ENCODE results near the gene BTNL8.

Gene BTNL8

GRCh38 chr5:180909782-180910181, 10.8 kb downstream of the BTNL8 start:
- H3K9me3 Mint-ChIP-seq (ENCODE audit: low read depth), result no peaks in the 10 kb centered on the region
- H3K36me3 Mint-ChIP-seq, result no peaks in the 10 kb centered on the region
- H3K4me1 Mint-ChIP-seq (ENCODE audit: low read depth), result no peaks in the 10 kb centered on the region
- no peak overlapping the region for H3K27ac Mint-ChIP-seq
- H3K27me3 Mint-ChIP-seq, result peaks cover 5% of the 10 kb centered on the region
- H3K4me3 Mint-ChIP-seq, result no peak overlapping the region

- Mint-ChIP-seq H3K27ac (no peak overlapping the region), H3K36me3 (no peaks in the 10 kb centered on the region), H3K27me3 (peaks cover 5% of the 10 kb centered on the region), H3K4me3 (no peak overlapping the region), H3K9me3 (ENCODE audit: low read depth) (no peaks in the 10 kb centered on the region), H3K4me1 (ENCODE audit: low read depth) (no peaks in the 10 kb centered on the region)
These were observed 11.2 kb downstream of the BTNL8 start for GRCh38 chr5:180910182-180910581.

GRCh38 chr5:180910735-180911134, 11.8 kb downstream of the BTNL8 start:
- H3K4me3 Mint-ChIP-seq, result no peak overlapping the region
- no peaks in the 10 kb centered on the region for H3K9me3 Mint-ChIP-seq (ENCODE audit: low read depth)
- no peak overlapping the region for H3K27ac Mint-ChIP-seq
- peaks cover 4% of the 10 kb centered on the region for H3K27me3 Mint-ChIP-seq
- no peaks in the 10 kb centered on the region for H3K36me3 Mint-ChIP-seq
- no peaks in the 10 kb centered on the region for H3K4me1 Mint-ChIP-seq (ENCODE audit: low read depth)

- peaks cover 7% of the 10 kb centered on the region for H3K27me3 Mint-ChIP-seq
- H3K4me3 Mint-ChIP-seq, result no peak overlapping the region
- no peaks in the 10 kb centered on the region for H3K4me1 Mint-ChIP-seq (ENCODE audit: low read depth)
- no peak overlapping the region for H3K27ac Mint-ChIP-seq
- no peaks in the 10 kb centered on the region for H3K9me3 Mint-ChIP-seq (ENCODE audit: low read depth)
- no peaks in the 10 kb centered on the region for H3K36me3 Mint-ChIP-seq
These were observed 15.7 kb downstream of the BTNL8 start for GRCh38 chr5:180914646-180915045.

GRCh38 chr5:180915924-180916323, 17.0 kb downstream of the BTNL8 start:
- Mint-ChIP-seq H3K9me3 (ENCODE audit: low read depth) (no peaks in the 10 kb centered on the region), H3K27me3 (peaks cover 3% of the 10 kb centered on the region), H3K36me3 (no peaks in the 10 kb centered on the region), H3K4me1 (ENCODE audit: low read depth) (no peaks in the 10 kb centered on the region), H3K27ac (no peak overlapping the region), H3K4me3 (no peak overlapping the region)

- Mint-ChIP-seq H3K27me3 (peaks cover 10% of the 10 kb centered on the region), H3K27ac (no peak overlapping the region), H3K9me3 (ENCODE audit: low read depth) (peaks cover 12% of the 10 kb centered on the region), H3K4me3 (no peak overlapping the region), H3K4me1 (ENCODE audit: low read depth) (no peaks in the 10 kb centered on the region), H3K36me3 (peaks cover 2% of the 10 kb centered on the region)
These were observed 19.4 kb downstream of the BTNL8 start for GRCh38 chr5:180918380-180918779.

GRCh38 chr5:180920710-180921109, 21.8 kb downstream of the BTNL8 start:
- H3K9me3 Mint-ChIP-seq (ENCODE audit: low read depth), result peaks cover 21% of the 10 kb centered on the region
- no peak overlapping the region for H3K27ac Mint-ChIP-seq
- H3K36me3 Mint-ChIP-seq, result peaks cover 7% of the 10 kb centered on the region
- H3K4me3 Mint-ChIP-seq, result no peak overlapping the region
- no peaks in the 10 kb centered on the region for H3K4me1 Mint-ChIP-seq (ENCODE audit: low read depth)
- peaks cover 14% of the 10 kb centered on the region for H3K27me3 Mint-ChIP-seq

- Mint-ChIP-seq H3K36me3 (peaks cover 9% of the 10 kb centered on the region), H3K27ac (no peak overlapping the region), H3K9me3 (ENCODE audit: low read depth) (peaks cover 21% of the 10 kb centered on the region), H3K27me3 (peaks cover 17% of the 10 kb centered on the region), H3K4me1 (ENCODE audit: low read depth) (peaks cover 2% of the 10 kb centered on the region), H3K4me3 (no peak overlapping the region)
These were observed 24.0 kb downstream of the BTNL8 start for GRCh38 chr5:180922932-180923331.

GRCh38 chr5:180932660-180933059, 33.7 kb downstream of the BTNL8 start:
- H3K9me3 Mint-ChIP-seq (ENCODE audit: low read depth), result peaks cover 11% of the 10 kb centered on the region
- no peaks in the 10 kb centered on the region for H3K4me1 Mint-ChIP-seq (ENCODE audit: low read depth)
- H3K27ac Mint-ChIP-seq, result no peak overlapping the region
- H3K36me3 Mint-ChIP-seq, result peaks cover 1% of the 10 kb centered on the region
- peaks cover 9% of the 10 kb centered on the region for H3K27me3 Mint-ChIP-seq
- no peak overlapping the region for H3K4me3 Mint-ChIP-seq

GRCh38 chr5:180935203-180935602, 36.2 kb downstream of the BTNL8 start:
- Mint-ChIP-seq H3K27ac (no peak overlapping the region), H3K27me3 (peaks cover 19% of the 10 kb centered on the region), H3K4me1 (ENCODE audit: low read depth) (no peaks in the 10 kb centered on the region), H3K4me3 (no peak overlapping the region), H3K9me3 (ENCODE audit: low read depth) (peaks cover 29% of the 10 kb centered on the region), H3K36me3 (peaks cover 9% of the 10 kb centered on the region)

- H3K27me3 Mint-ChIP-seq, result peaks cover 25% of the 10 kb centered on the region
- peaks cover 29% of the 10 kb centered on the region for H3K9me3 Mint-ChIP-seq (ENCODE audit: low read depth)
- peaks cover 12% of the 10 kb centered on the region for H3K36me3 Mint-ChIP-seq
- H3K4me1 Mint-ChIP-seq (ENCODE audit: low read depth), result no peaks in the 10 kb centered on the region
- H3K4me3 Mint-ChIP-seq, result no peak overlapping the region
- H3K27ac Mint-ChIP-seq, result no peak overlapping the region
These were observed 39.3 kb downstream of the BTNL8 start for GRCh38 chr5:180938294-180938693.

GRCh38 chr5:180950291-180950949, 51.5 kb downstream of the BTNL8 start:
- no peak overlapping the region for H3K4me3 Mint-ChIP-seq
- H3K27ac Mint-ChIP-seq, result no peak overlapping the region
- no peaks in the 10 kb centered on the region for H3K9me3 Mint-ChIP-seq (ENCODE audit: low read depth)
- no peaks in the 10 kb centered on the region for H3K27me3 Mint-ChIP-seq
- H3K4me1 Mint-ChIP-seq (ENCODE audit: low read depth), result no peaks in the 10 kb centered on the region
- no peaks in the 10 kb centered on the region for H3K36me3 Mint-ChIP-seq

GRCh38 chr5:180959661-180960060, 60.7 kb downstream of the BTNL8 start:
- no peak overlapping the region for H3K4me3 Mint-ChIP-seq
- H3K9me3 Mint-ChIP-seq (ENCODE audit: low read depth), result no peaks in the 10 kb centered on the region
- no peak overlapping the region for H3K27ac Mint-ChIP-seq
- H3K4me1 Mint-ChIP-seq (ENCODE audit: low read depth), result peaks cover 15% of the 10 kb centered on the region
- H3K36me3 Mint-ChIP-seq, result no peaks in the 10 kb centered on the region
- no peaks in the 10 kb centered on the region for H3K27me3 Mint-ChIP-seq

- Mint-ChIP-seq H3K27me3 (no peaks in the 10 kb centered on the region), H3K36me3 (no peaks in the 10 kb centered on the region), H3K4me3 (no peak overlapping the region), H3K27ac (no peak overlapping the region), H3K4me1 (ENCODE audit: low read depth) (peaks cover 15% of the 10 kb centered on the region), H3K9me3 (ENCODE audit: low read depth) (no peaks in the 10 kb centered on the region)
These were observed 61.2 kb downstream of the BTNL8 start for GRCh38 chr5:180960209-180960608.

GRCh38 chr5:180969406-180969805, 70.4 kb downstream of the BTNL8 start:
- H3K27me3 Mint-ChIP-seq, result no peaks in the 10 kb centered on the region
- H3K27ac Mint-ChIP-seq, result no peak overlapping the region
- H3K9me3 Mint-ChIP-seq (ENCODE audit: low read depth), result no peaks in the 10 kb centered on the region
- H3K36me3 Mint-ChIP-seq, result no peaks in the 10 kb centered on the region
- H3K4me1 Mint-ChIP-seq (ENCODE audit: low read depth), result no peaks in the 10 kb centered on the region
- no peak overlapping the region for H3K4me3 Mint-ChIP-seq

- Mint-ChIP-seq H3K27ac (no peak overlapping the region), H3K4me1 (ENCODE audit: low read depth) (peaks cover 3% of the 10 kb centered on the region), H3K4me3 (no peak overlapping the region), H3K36me3 (no peaks in the 10 kb centered on the region), H3K9me3 (ENCODE audit: low read depth) (no peaks in the 10 kb centered on the region), H3K27me3 (no peaks in the 10 kb centered on the region)
These were observed 71.4 kb downstream of the BTNL8 start for GRCh38 chr5:180970336-180970735.
